ENCODE results near the gene C4orf17.

C4orf17 gene

GRCh38 chr4:99510721-99511120, at the start of gene C4orf17:
Gene C4orf17 (plus strand): TSS chr4:99511021. CDS start chr4:99513082, 2,061 bp downstream.
- Histone ChIP-seq H3K4me1 (ENCODE audit: control insufficient read depth in 1 of 2, insufficient read depth in 2 of 2, low read length in 2 of 2) (no peaks in the 10 kb centered on the region), H3K9ac (ENCODE audit: low read depth in 1 of 2, low read length in 2 of 2) (no peak within 1 kb of the TSS), H3K27me3 (ENCODE audit: control insufficient read depth in 1 of 2, insufficient read depth in 2 of 2, low read length in 2 of 2) (no peaks in the 10 kb centered on the region), H3K27ac (ENCODE audit: low read depth, low read length) (no peak within 1 kb of the TSS), H3K4me3 (ENCODE audit: low read depth in 1 of 2, low read length in 2 of 2) (no peak within 1 kb of the TSS), H3K9me3 (ENCODE audit: control insufficient read depth in 1 of 2, low read length in 2 of 2) (no peaks in the 10 kb centered on the region), H3K36me3 (ENCODE audit: control insufficient read depth in 1 of 2, insufficient read depth in 2 of 2, low read length in 2 of 2) (no peaks in the 10 kb centered on the region)

DNA sequence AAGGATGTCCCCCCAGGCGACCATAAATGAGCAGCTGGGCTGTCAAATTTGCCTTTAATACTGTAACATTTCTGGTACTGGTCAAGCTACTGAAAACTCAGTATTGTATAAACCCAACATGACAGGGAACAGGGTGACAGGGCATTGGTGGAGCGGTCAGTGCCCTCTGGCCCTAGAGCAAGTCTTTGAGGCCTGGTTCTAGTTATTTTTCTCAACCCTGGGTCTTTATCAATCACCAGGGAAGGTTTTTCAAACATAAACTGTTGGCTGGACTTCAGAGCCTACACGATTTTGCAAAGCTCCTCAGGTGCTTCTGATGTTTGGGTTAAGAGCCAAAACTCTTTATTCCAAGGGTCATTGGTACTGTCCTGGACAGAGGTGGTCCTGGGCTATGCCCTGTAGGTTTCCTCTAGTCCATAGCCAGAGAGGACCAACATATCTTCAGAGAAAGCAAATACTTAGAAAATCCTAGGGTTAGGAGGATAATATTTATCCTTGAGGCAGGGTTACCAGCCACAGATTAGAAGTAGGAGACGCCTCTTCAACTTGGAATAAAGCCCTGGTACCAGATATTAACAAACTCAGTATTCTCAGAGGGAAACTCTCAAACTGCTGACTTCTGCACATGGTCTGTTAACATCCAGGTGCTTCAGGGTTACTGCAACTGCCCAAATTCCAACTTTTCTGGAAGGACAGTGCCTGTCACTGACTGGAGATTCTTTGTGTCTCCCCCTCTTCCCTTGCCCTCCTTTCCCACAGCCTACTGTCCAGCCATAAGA, 49.0 kb upstream of the C4orf17 start:
- no peaks in the 10 kb centered on the region for H3K4me1 ChIP-seq (ENCODE audit: control insufficient read depth in 1 of 2, insufficient read depth in 2 of 2, low read length in 2 of 2)
- no peaks in the 10 kb centered on the region for H3K27me3 ChIP-seq (ENCODE audit: control insufficient read depth in 1 of 2, insufficient read depth in 2 of 2, low read length in 2 of 2)
- no peak overlapping the region for H3K27ac ChIP-seq (ENCODE audit: low read depth, low read length)
- no peaks in the 10 kb centered on the region for H3K36me3 ChIP-seq (ENCODE audit: control insufficient read depth in 1 of 2, insufficient read depth in 2 of 2, low read length in 2 of 2)
- H3K4me3 ChIP-seq (ENCODE audit: low read depth in 1 of 2, low read length in 2 of 2): no peak overlapping the region
- no peaks in the 10 kb centered on the region for H3K9me3 ChIP-seq (ENCODE audit: control insufficient read depth in 1 of 2, low read length in 2 of 2)
- no peak overlapping the region for H3K9ac ChIP-seq (ENCODE audit: low read depth in 1 of 2, low read length in 2 of 2)

GRCh38 chr4:99462875-99463464, 47.9 kb upstream of the C4orf17 start:
- no peaks in the 10 kb centered on the region for H3K4me1 ChIP-seq (ENCODE audit: control insufficient read depth in 1 of 2, insufficient read depth in 2 of 2, low read length in 2 of 2)
- no peak overlapping the region for H3K27ac ChIP-seq (ENCODE audit: low read depth, low read length)
- H3K9ac ChIP-seq (ENCODE audit: low read depth in 1 of 2, low read length in 2 of 2): no peak overlapping the region
- H3K27me3 ChIP-seq (ENCODE audit: control insufficient read depth in 1 of 2, insufficient read depth in 2 of 2, low read length in 2 of 2): no peaks in the 10 kb centered on the region
- H3K4me3 ChIP-seq (ENCODE audit: low read depth in 1 of 2, low read length in 2 of 2): no peak overlapping the region
- no peaks in the 10 kb centered on the region for H3K9me3 ChIP-seq (ENCODE audit: control insufficient read depth in 1 of 2, low read length in 2 of 2)
- H3K36me3 ChIP-seq (ENCODE audit: control insufficient read depth in 1 of 2, insufficient read depth in 2 of 2, low read length in 2 of 2): no peaks in the 10 kb centered on the region

GRCh38 chr4:99463566-99463965, 47.3 kb upstream of the C4orf17 start:
- H3K9me3 ChIP-seq (ENCODE audit: control insufficient read depth in 1 of 2, low read length in 2 of 2): no peaks in the 10 kb centered on the region

GRCh38 chr4:99467887-99468286, 42.9 kb upstream of the C4orf17 start:
- no peaks in the 10 kb centered on the region for H3K27me3 ChIP-seq (ENCODE audit: control insufficient read depth in 1 of 2, insufficient read depth in 2 of 2, low read length in 2 of 2)
- no peak overlapping the region for H3K27ac ChIP-seq (ENCODE audit: low read depth, low read length)
- no peak overlapping the region for H3K9ac ChIP-seq (ENCODE audit: low read depth in 1 of 2, low read length in 2 of 2)
- no peaks in the 10 kb centered on the region for H3K36me3 ChIP-seq (ENCODE audit: control insufficient read depth in 1 of 2, insufficient read depth in 2 of 2, low read length in 2 of 2)
- no peak overlapping the region for H3K4me3 ChIP-seq (ENCODE audit: low read depth in 1 of 2, low read length in 2 of 2)
- H3K9me3 ChIP-seq (ENCODE audit: control insufficient read depth in 1 of 2, low read length in 2 of 2): no peaks in the 10 kb centered on the region
- no peaks in the 10 kb centered on the region for H3K4me1 ChIP-seq (ENCODE audit: control insufficient read depth in 1 of 2, insufficient read depth in 2 of 2, low read length in 2 of 2)

More at GRCh38 chr4:99463566-99463965, 47.3 kb upstream of the C4orf17 start:
- Histone ChIP-seq H3K27ac (ENCODE audit: low read depth, low read length) (no peak overlapping the region), H3K27me3 (ENCODE audit: control insufficient read depth in 1 of 2, insufficient read depth in 2 of 2, low read length in 2 of 2) (no peaks in the 10 kb centered on the region), H3K9ac (ENCODE audit: low read depth in 1 of 2, low read length in 2 of 2) (no peak overlapping the region), H3K4me1 (ENCODE audit: control insufficient read depth in 1 of 2, insufficient read depth in 2 of 2, low read length in 2 of 2) (no peaks in the 10 kb centered on the region), H3K36me3 (ENCODE audit: control insufficient read depth in 1 of 2, insufficient read depth in 2 of 2, low read length in 2 of 2) (no peaks in the 10 kb centered on the region), H3K4me3 (ENCODE audit: low read depth in 1 of 2, low read length in 2 of 2) (no peak overlapping the region)

DNA sequence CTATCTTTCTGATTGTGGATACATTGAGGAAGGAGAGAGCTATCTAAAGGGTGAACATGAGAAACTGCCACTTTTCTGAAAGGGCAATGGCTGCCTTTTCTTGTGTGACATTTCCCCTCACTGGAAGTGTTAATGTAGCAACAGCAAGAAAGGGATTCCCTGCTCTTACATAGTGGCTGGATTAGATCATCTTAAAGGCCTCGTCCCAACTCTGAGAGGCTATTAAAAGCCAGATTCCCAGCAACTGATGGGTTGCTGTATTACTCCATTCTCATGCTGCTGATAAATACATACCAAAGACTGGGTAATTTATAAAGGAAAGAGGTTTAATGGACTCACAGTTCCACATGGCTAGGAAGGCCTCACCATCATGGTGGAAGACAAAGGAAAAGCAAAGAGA, 41.9 kb upstream of the C4orf17 start:
- no peaks in the 10 kb centered on the region for H3K36me3 ChIP-seq (ENCODE audit: control insufficient read depth in 1 of 2, insufficient read depth in 2 of 2, low read length in 2 of 2)
- H3K4me3 ChIP-seq (ENCODE audit: low read depth in 1 of 2, low read length in 2 of 2): no peak overlapping the region
- no peak overlapping the region for H3K9ac ChIP-seq (ENCODE audit: low read depth in 1 of 2, low read length in 2 of 2)
- H3K9me3 ChIP-seq (ENCODE audit: control insufficient read depth in 1 of 2, low read length in 2 of 2): no peaks in the 10 kb centered on the region
- H3K4me1 ChIP-seq (ENCODE audit: control insufficient read depth in 1 of 2, insufficient read depth in 2 of 2, low read length in 2 of 2): no peaks in the 10 kb centered on the region
- H3K27me3 ChIP-seq (ENCODE audit: control insufficient read depth in 1 of 2, insufficient read depth in 2 of 2, low read length in 2 of 2): no peaks in the 10 kb centered on the region
- no peak overlapping the region for H3K27ac ChIP-seq (ENCODE audit: low read depth, low read length)

GRCh38 chr4:99471349-99471748, 39.5 kb upstream of the C4orf17 start:
- Histone ChIP-seq H3K9ac (ENCODE audit: low read depth in 1 of 2, low read length in 2 of 2) (no peak overlapping the region), H3K27me3 (ENCODE audit: control insufficient read depth in 1 of 2, insufficient read depth in 2 of 2, low read length in 2 of 2) (no peaks in the 10 kb centered on the region), H3K4me3 (ENCODE audit: low read depth in 1 of 2, low read length in 2 of 2) (no peak overlapping the region), H3K4me1 (ENCODE audit: control insufficient read depth in 1 of 2, insufficient read depth in 2 of 2, low read length in 2 of 2) (no peaks in the 10 kb centered on the region), H3K36me3 (ENCODE audit: control insufficient read depth in 1 of 2, insufficient read depth in 2 of 2, low read length in 2 of 2) (no peaks in the 10 kb centered on the region), H3K27ac (ENCODE audit: low read depth, low read length) (no peak overlapping the region), H3K9me3 (ENCODE audit: control insufficient read depth in 1 of 2, low read length in 2 of 2) (no peaks in the 10 kb centered on the region)

GRCh38 chr4:99471896-99472295, 38.9 kb upstream of the C4orf17 start:
- no peak overlapping the region for H3K4me3 ChIP-seq (ENCODE audit: low read depth in 1 of 2, low read length in 2 of 2)
- no peak overlapping the region for H3K27ac ChIP-seq (ENCODE audit: low read depth, low read length)
- no peaks in the 10 kb centered on the region for H3K4me1 ChIP-seq (ENCODE audit: control insufficient read depth in 1 of 2, insufficient read depth in 2 of 2, low read length in 2 of 2)
- no peaks in the 10 kb centered on the region for H3K27me3 ChIP-seq (ENCODE audit: control insufficient read depth in 1 of 2, insufficient read depth in 2 of 2, low read length in 2 of 2)
- no peaks in the 10 kb centered on the region for H3K9me3 ChIP-seq (ENCODE audit: control insufficient read depth in 1 of 2, low read length in 2 of 2)
- no peaks in the 10 kb centered on the region for H3K36me3 ChIP-seq (ENCODE audit: control insufficient read depth in 1 of 2, insufficient read depth in 2 of 2, low read length in 2 of 2)
- no peak overlapping the region for H3K9ac ChIP-seq (ENCODE audit: low read depth in 1 of 2, low read length in 2 of 2)

GRCh38 chr4:99473131-99473530, 37.7 kb upstream of the C4orf17 start:
- Histone ChIP-seq H3K4me3 (ENCODE audit: low read depth in 1 of 2, low read length in 2 of 2) (no peak overlapping the region), H3K4me1 (ENCODE audit: control insufficient read depth in 1 of 2, insufficient read depth in 2 of 2, low read length in 2 of 2) (no peaks in the 10 kb centered on the region), H3K27ac (ENCODE audit: low read depth, low read length) (no peak overlapping the region), H3K36me3 (ENCODE audit: control insufficient read depth in 1 of 2, insufficient read depth in 2 of 2, low read length in 2 of 2) (no peaks in the 10 kb centered on the region), H3K9ac (ENCODE audit: low read depth in 1 of 2, low read length in 2 of 2) (no peak overlapping the region), H3K27me3 (ENCODE audit: control insufficient read depth in 1 of 2, insufficient read depth in 2 of 2, low read length in 2 of 2) (no peaks in the 10 kb centered on the region), H3K9me3 (ENCODE audit: control insufficient read depth in 1 of 2, low read length in 2 of 2) (no peaks in the 10 kb centered on the region)

GRCh38 chr4:99483636-99484035, 27.2 kb upstream of the C4orf17 start:
- H3K27ac ChIP-seq (ENCODE audit: low read depth, low read length): no peak overlapping the region
- H3K4me1 ChIP-seq (ENCODE audit: control insufficient read depth in 1 of 2, insufficient read depth in 2 of 2, low read length in 2 of 2): no peaks in the 10 kb centered on the region
- no peak overlapping the region for H3K9ac ChIP-seq (ENCODE audit: low read depth in 1 of 2, low read length in 2 of 2)
- H3K9me3 ChIP-seq (ENCODE audit: control insufficient read depth in 1 of 2, low read length in 2 of 2): peaks cover 27 to 34% of the 10 kb centered on the region in 2 donors
- H3K27me3 ChIP-seq (ENCODE audit: control insufficient read depth in 1 of 2, insufficient read depth in 2 of 2, low read length in 2 of 2): no peaks in the 10 kb centered on the region
- H3K36me3 ChIP-seq (ENCODE audit: control insufficient read depth in 1 of 2, insufficient read depth in 2 of 2, low read length in 2 of 2): no peaks in the 10 kb centered on the region
- no peak overlapping the region for H3K4me3 ChIP-seq (ENCODE audit: low read depth in 1 of 2, low read length in 2 of 2)

All from duodenal mucosa (tissue), 2 donors.